GM19372 (cell line): ENCODE results near the gene NOM1.
A peak's percentile ranks its signal among the peaks of the same experiment; 100 is the strongest.

Source experiments
- ATAC-seq: cut with Tn5 transposase; IDR thresholded peaks from one replicate; pipeline ENCODE4 v1.9.1; 2021; ENCODE audit warnings: mild to moderate bottlenecking, low read depth, moderate library complexity; ENCODE audit not compliant: unreplicated experiment

The NOM1 gene

DNA sequence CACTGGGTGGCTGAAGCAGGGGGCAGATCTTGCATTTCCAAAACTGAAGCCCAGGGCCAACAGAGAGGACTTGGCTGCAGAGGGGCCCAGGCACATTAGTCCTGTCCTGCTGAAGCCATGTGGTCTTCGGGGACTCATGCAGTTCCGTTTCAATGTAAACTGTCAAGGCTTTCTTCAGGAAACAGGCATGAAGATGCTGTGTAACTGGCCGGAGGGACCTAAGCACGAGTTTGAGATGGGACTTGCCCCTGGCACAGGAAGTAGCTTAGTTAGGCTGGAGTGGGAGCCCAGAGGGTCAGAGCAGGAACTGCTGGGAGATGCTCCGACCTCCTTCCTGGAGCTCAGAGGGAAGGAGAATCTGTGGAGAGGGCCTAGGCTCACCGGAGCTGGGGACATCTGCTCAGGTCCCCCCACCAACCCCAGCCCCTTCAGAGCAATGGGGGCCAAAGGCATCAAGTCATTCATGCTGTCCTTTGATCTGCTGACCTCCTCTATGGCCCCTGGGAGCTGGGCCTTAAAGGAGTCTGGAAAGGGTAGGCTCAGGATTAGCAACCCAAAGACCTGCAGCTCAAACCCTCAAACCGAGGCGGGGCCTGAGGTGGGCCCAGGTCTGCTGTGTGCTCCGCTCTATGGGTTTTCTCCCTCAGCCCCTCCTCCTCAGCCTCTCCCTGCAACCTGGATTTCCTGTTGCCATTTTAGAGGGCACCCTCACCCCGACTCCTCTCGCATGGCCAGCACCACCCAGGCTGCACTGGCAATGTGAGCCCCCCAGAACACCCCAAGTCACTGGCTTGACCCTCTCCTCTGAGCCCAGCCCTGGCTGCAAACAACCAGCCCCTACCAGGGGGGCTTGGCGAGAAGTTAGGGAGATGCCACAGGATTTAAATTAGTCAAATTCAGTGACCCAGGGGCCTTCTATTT, 65.4 kb downstream of the NOM1 start:
- ATAC-seq = no peak

DNA sequence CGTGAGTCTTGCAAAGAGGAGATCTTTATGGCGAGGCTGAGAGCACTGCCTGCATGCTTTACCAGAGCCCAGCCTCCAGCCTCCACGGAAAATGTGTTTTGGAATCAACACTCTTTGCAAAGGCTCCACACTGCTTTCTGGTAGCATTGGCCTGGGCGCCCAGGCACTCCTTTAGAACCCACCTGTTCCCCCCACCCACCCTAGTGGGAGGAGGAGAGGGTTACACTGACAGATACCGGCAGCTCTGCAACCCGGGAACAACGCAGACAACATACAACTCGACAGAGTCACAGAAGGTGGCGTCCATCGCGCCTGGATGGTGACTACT, 66.5 kb downstream of the NOM1 start:
- ATAC-seq = peak; percentile 6

DNA sequence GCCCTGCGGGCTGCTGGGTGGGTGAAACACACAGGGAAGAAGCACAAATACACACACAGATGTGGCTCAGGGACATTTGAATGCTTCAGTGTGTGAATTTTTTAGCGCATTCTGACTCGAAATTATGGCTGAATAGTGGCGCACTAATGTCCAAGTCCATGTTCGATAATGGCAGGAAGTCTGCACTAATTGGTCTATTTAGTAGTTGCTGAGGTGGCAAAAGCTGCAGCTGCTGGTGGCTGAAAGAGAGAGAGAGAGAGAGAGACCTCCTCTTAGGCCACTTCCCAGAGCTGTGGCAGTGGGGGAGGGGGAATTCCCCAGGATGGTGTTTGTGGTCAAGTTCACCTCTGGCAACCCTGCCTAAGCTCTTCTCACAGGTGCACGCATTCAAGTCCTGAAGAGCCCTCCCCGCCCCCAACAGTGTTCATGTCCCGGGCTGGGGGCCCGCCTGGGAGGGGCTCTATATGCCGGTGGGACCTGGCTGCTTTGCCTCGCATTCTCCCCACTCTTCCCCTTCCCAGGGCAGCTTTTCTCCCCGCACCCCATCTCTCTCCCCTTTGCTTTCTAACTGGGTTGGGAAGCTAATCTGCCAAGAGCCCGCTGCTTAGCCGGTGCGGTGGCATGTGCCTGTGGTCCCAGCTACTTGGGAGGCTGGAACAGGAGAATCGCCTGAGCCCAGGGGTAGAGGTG, 67.0 kb downstream of the NOM1 start:
- peak; percentile 61 for ATAC-seq

- ATAC-seq = no peak
Observed at GRCh38 chr7:157017149-157017548, 67.6 kb downstream of the NOM1 start.

GRCh38 chr7:157017603-157018327, 68.3 kb downstream of the NOM1 start:
- ATAC-seq = no peak

DNA sequence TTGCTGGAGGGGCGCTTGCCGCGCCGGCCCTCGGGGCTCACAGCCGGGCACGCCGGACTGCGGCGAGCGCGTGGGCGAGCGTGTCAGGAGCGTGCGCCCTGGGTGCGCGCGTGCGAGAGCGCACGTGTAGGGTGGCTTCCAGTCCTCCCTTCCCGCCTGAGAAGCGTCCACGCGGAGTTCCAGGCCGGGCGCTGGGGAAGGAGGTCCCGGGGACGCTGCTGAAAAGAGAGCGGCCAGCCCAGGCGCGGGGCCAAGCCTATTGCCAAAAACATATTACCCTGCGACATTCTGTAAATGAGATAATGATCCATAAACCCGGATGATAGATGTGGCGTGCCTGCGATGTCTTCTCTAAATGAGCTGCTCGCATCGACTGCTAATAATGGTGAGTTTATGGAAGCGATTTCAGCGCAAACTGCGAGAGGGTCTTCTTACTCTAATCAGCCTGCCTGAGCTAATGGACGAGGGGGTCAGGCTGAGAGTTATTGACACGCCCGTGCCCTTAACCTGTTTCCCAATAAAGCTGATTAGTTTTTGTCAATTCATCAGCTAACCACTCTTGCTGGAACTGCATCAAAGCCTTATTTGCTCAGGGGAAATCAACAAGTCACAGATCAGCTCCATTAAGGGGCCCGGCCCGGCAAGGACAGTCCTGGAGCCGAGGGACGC, 69.0 kb downstream of the NOM1 start:
- ATAC-seq = no peak

DNA sequence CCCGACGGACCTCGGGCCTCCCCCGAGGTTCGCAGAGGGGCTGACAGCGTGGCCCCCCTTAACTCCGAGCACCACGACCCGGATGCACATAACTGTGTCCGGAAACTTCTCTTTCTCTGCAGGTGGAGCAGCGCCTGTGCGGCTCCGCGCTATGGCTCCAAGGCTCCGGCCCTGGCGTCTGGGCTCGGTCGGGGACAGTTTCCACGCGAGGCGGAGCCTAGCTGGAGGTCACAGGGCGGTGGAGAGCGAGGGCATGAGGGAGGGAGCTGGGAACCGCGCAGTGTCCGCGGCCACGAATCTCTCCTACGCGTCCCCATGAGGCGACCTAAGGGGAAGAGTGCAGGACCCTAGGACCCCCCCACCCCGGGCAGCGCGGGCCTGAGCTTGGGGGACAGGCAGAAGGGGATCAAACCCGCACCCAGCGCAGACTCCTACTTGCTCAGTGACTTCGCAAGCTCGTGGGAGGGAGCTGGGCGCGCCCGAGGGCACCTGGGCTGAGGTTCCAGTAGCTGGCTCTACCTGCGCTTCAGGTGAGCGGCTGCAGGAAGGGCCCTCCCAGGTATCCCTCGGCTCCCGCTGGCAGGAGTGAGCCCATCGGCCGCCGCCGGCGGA, 69.6 kb downstream of the NOM1 start:
- no peak for ATAC-seq

DNA sequence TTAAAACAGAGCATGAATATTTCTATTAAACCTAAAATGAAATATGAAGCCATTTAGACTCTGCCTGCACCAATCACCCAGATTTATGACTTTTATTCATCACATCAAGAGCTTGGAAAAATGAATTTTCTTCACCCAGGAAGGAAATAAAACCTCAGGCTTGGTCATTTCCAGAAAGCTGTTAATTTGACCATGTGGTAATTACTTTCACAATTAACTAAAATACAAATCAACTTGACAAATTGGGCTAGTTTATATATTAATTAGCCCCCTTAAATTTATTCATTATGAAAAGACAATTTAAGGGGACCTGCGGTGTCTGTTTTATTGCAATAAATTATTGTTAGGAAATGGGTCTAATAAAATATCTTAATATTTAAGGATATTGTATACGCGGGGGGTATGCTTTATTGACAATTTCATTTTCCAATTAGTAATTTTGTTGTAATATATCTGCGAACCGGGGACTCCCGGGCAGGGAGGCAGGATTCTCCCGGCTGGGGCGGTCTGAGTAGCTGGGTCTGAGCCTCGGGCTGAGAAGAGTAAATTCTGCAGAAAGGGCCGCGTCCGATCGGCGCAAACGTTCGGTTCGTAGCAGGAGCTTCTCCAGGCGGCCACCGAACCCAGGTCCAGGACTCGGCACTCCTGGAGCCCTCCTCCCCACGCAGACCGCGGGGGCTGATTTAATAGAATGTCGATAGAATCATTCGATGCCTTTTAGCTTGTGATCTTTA, 70.4 kb downstream of the NOM1 start:
- ATAC-seq = no peak

DNA sequence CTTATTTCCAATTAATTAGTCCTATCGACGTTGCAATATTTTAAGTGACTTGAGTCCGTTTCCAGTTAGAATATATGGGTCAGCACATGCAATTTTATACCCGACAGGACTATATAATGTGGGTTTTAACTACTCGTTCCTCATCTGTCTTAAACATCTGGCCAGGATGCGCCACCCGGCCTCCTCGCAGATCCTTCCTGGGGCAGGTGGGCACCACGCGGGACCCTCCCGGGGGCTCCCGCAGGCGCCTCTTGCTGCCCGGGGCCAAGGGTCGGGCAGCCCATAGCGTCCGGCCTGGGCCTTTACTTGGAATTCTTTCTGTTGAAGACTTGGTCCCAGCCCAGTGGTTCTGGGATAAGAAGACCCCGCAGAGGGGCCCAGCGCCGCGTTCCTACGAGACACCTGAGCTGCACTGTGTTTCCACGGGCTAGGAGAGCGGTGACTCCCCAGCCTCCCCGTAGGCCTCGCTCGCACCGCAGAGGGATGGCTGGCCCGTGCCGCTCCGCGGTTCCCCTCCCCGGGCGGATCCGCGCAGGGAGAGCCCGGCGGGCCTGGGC, 71.1 kb downstream of the NOM1 start:
- no peak for ATAC-seq

- ATAC-seq = no peak
Observed at GRCh38 chr7:157021071-157021870, 71.8 kb downstream of the NOM1 start.

DNA sequence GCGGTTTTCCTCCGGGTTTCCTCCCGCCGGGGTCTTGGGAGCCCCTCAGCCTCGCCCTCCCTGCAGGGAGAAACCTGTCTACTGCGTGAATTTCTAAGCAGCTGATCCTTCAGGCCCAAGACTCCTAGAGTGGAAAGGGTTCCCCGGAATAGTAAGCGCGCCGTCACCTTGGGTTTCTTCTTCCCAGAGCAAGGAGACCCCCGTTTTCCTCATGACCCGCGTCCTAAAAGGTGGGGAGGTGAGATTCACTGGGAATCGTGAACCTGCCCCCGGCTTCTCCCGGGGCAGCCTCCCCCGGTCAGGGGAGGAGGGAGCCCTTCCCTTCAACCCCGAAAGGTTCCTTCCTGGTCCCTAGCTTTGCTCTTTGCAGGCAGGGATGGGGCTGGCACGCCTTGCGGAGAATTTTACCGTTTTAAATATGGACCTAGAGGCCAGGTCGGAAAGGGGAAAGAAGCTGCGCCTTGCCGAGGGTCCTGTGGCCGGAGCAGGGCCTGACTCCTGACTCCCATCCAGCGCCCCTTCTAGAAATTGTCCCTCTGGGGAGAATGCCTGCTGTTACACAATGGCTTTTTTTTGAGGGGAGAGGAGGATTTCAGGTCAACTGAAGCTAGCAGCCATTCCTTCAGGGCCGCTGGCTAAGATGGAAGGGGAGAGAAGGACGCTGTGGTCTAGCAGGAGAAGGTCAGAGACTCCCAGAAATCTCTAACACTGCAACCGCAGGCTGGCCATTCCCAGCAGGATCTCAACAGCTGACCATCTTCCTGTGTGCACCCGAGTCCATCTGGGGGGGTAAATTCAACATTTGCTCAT, 72.6 kb downstream of the NOM1 start:
- no peak for ATAC-seq
